Smooth muscle cell (in vitro differentiated cells): ENCODE results near the gene FGFBP3. TPM values are rescaled to one million over a fixed set of nuclear protein-coding genes. Genes with fewer than 3 reads are reported as not detected.

Experiments used
- DNase-seq: peaks from one replicate; lab custom pipeline; 2025; ENCODE audit not compliant: unreplicated experiment; lab: John Stamatoyannopoulos, UW
- H2AFZ ChIP-seq: fragments of 200-600 bp; sonication (generic); 2 replicates; pipeline ENCODE4 v1.6.0; 2016; ENCODE audit warnings: antibody characterized with exemption, low read depth, mild to moderate bottlenecking
- H3F3A ChIP-seq: fragments of 200-600 bp; sonication (generic); 2 replicates; pipeline ENCODE4 v1.6.0; 2017; ENCODE audit warnings: antibody characterized with exemption, low read depth
- H3K27ac ChIP-seq: fragments of 200-600 bp; sonication (generic); 2 replicates; pipeline ENCODE4 v1.5.1; 2016; ENCODE audit warnings: low read depth, mild to moderate bottlenecking
- H3K27me3 ChIP-seq: fragments of 200-600 bp; sonication (generic); 2 replicates; pipeline ENCODE4 v1.6.1; 2016; ENCODE audit warnings: low read depth, mild to moderate bottlenecking
- H3K36me3 ChIP-seq: fragments of 200-600 bp; sonication (generic); 2 replicates; pipeline ENCODE4 v1.5.1; 2016; ENCODE audit warnings: low read depth
- H3K4me1 ChIP-seq: fragments of 200-600 bp; sonication (generic); 2 replicates; pipeline ENCODE4 v1.5.1; 2016; ENCODE audit warnings: low read depth
- H3K4me2 ChIP-seq: fragments of 200-600 bp; sonication (generic); 2 replicates; pipeline ENCODE4 v1.6.0; 2016; ENCODE audit warnings: mild to moderate bottlenecking
- H3K4me3 ChIP-seq: fragments of 200-600 bp; sonication (generic); 2 replicates; pipeline ENCODE4 v1.5.1; 2016; ENCODE audit warnings: mild to moderate bottlenecking
- H3K79me2 ChIP-seq: fragments of 200-600 bp; sonication (generic); 2 replicates; pipeline ENCODE4 v1.6.0; 2016; ENCODE audit warnings: low read depth, mild to moderate bottlenecking
- H3K9ac ChIP-seq: fragments of 200-600 bp; sonication (generic); 2 replicates; pipeline ENCODE4 v1.6.0; 2016; ENCODE audit warnings: low read depth
- H3K9me3 ChIP-seq: fragments of 200-600 bp; sonication (generic); replicated peaks from 2 replicates; pipeline ENCODE4 v1.5.1; 2016; ENCODE audit warnings: low read depth
- H4K20me1 ChIP-seq: fragments of 200-600 bp; sonication (generic); 2 replicates; pipeline ENCODE4 v1.6.0; 2016; ENCODE audit warnings: low read depth
- CTCF ChIP-seq: fragments of 200-600 bp; sonication (generic); IDR thresholded peaks from 2 replicates; pipeline ENCODE4 v1.5.1; 2017; ENCODE audit warnings: borderline replicate concordance, mild to moderate bottlenecking, antibody characterized with exemption; ENCODE audit not compliant: insufficient read depth, poor library complexity, severe bottlenecking
- WGBS: methylation state at CpG from one replicate; pipeline ENCODE4 v1.1.7; 2016; ENCODE audit warnings: low lambda C conversion rate; 5-methylcytosine and 5-hydroxymethylcytosine counted together
- polyA plus RNA-seq: library from polyadenylated mRNA; unstranded; fragments of >200 nt; fragmentation: Nextera tagmentation; extraction: Ambion mirVana; gene quantifications from 2 replicates; pipeline ENCODE4 v1.2.1, GENCODE V29; 2016
- total RNA-seq: library from RNA; depleted of rRNA; stranded (reverse); fragments of >200 nt; gene quantifications from 2 replicates; pipeline ENCODE4 v1.2.3, GENCODE V29; 2014

The FGFBP3 gene
- total and polyA plus RNA-seq, 2 experiments from 2014 or later = 1.5 to 3.9 TPM

GRCh38 chr10:91910467-91910866 is 1.2 kb upstream of the FGFBP3 start:
- DNase-seq = no peak
- Histone ChIP-seq H3K4me3 (no peak overlapping the region), H2AFZ (no peak overlapping the region), H3K4me2 (no peak overlapping the region), H3K27me3 (peaks cover 15% of the 10 kb centered on the region), H3K9ac (no peak overlapping the region), H3F3A (no peaks in the 10 kb centered on the region), H3K9me3 (no peaks in the 10 kb centered on the region), H3K4me1 (peaks cover 19% of the 10 kb centered on the region), H4K20me1 (no peaks in the 10 kb centered on the region), H3K36me3 (no peaks in the 10 kb centered on the region), H3K79me2 (no peaks in the 10 kb centered on the region), H3K27ac (no peak overlapping the region)
- TF ChIP-seq CTCF = no peak
- WGBS = 100% methylated on average over 4 of the region's 4 CpGs

- WGBS = 1% methylated on average over 67 of the region's 93 CpGs
- Histone ChIP-seq H3K27me3 (peaks cover 1% of the 10 kb centered on the region), H3K9me3 (no peaks in the 10 kb centered on the region), H3K4me1 (peaks cover 19% of the 10 kb centered on the region), H4K20me1 (no peaks in the 10 kb centered on the region), H3K4me2 (peak overlapping the region; percentile 90), H2AFZ (peak overlapping the region; percentile 88), H3K79me2 (no peaks in the 10 kb centered on the region), H3K36me3 (no peaks in the 10 kb centered on the region), H3F3A (no peaks in the 10 kb centered on the region), H3K9ac (peak overlapping the region; percentile 10), H3K27ac (no peak overlapping the region), H3K4me3 (peak overlapping the region; percentile 87)
- DNase-seq = peak; percentile 21
- peak; percentile 27 for TF ChIP-seq CTCF
Measured at GRCh38 chr10:91908337-91909116, 759 bp downstream of the FGFBP3 start.

GRCh38 chr10:91907914-91908336 is 1.4 kb downstream of the FGFBP3 start:
- H3K4me2 ChIP-seq = peak overlapping the region; percentile 90
- peak overlapping the region; percentile 87 for H3K4me3 ChIP-seq
- peaks cover 19% of the 10 kb centered on the region for H3K4me1 ChIP-seq
- no peaks in the 10 kb centered on the region for H3K36me3 ChIP-seq
- no peaks in the 10 kb centered on the region for H3K9me3 ChIP-seq
- no peaks in the 10 kb centered on the region for H4K20me1 ChIP-seq
- no peak overlapping the region for H3K27ac ChIP-seq
- no peaks in the 10 kb centered on the region for H3K79me2 ChIP-seq
- peak overlapping the region; percentile 88 for H2AFZ ChIP-seq
- peak overlapping the region; percentile 10 for H3K9ac ChIP-seq
- TF ChIP-seq CTCF = no peak
- DNase-seq = no peak
- no peaks in the 10 kb centered on the region for H3K27me3 ChIP-seq
- 7% methylated on average over 15 of the region's 18 CpGs for WGBS
- H3F3A ChIP-seq = no peaks in the 10 kb centered on the region

GRCh38 chr10:91907033-91907594 is 2.2 kb downstream of the FGFBP3 start:
- H3K27ac ChIP-seq = no peak overlapping the region
- H3K4me1 ChIP-seq = peaks cover 19% of the 10 kb centered on the region
- no peak overlapping the region for H3K9ac ChIP-seq
- H3K36me3 ChIP-seq = no peaks in the 10 kb centered on the region
- peaks cover 4% of the 10 kb centered on the region for H3F3A ChIP-seq
- no peaks in the 10 kb centered on the region for H3K27me3 ChIP-seq
- peak overlapping the region; percentile 87 for H3K4me3 ChIP-seq
- no peaks in the 10 kb centered on the region for H3K79me2 ChIP-seq
- no peaks in the 10 kb centered on the region for H4K20me1 ChIP-seq
- H3K9me3 ChIP-seq = no peaks in the 10 kb centered on the region
- peak overlapping the region; percentile 90 for H3K4me2 ChIP-seq
- 66% methylated on average over 5 of the region's 5 CpGs for WGBS
- no peak for TF ChIP-seq CTCF
- no peak overlapping the region for H2AFZ ChIP-seq
- DNase-seq = no peak
